GM23338 (cell line): Measurements from ENCODE around the gene MAD2L2.

ENCODE experiments used
- EZH2 ChIP-seq: fragments of 200-600 bp; sonication (generic); IDR thresholded peaks from one replicate; pipeline ENCODE4 v1.8.0; 2017; ENCODE audit warnings: antibody characterized with exemption, mild to moderate bottlenecking, low read depth; ENCODE audit not compliant: unreplicated experiment
- EZH2phosphoT487 ChIP-seq: fragments of 200-600 bp; sonication (generic); IDR thresholded peaks from one replicate; pipeline ENCODE4 v1.8.1; 2018; ENCODE audit warnings: antibody characterized with exemption; ENCODE audit not compliant: unreplicated experiment
- NANOG ChIP-seq: IDR thresholded peaks from 2 replicates; pipeline ENCODE4 v1.6.1; 2016; ENCODE audit warnings: antibody characterized with exemption, borderline replicate concordance
- POLR2AphosphoS5 ChIP-seq: IDR thresholded peaks from 2 replicates; pipeline ENCODE4 v1.6.1; 2016; ENCODE audit warnings: antibody characterized with exemption, low read depth
- TF ChIP-seq, protein P1 (sequence below): IDR thresholded peaks from one replicate; pipeline ENCODE4 v1.6.1; 2018; ENCODE audit warnings: antibody characterized with exemption; ENCODE audit not compliant: unreplicated experiment
- TF ChIP-seq, protein P2 (sequence below), 2 experiments: fragments of 200-600 bp in 1 of 2; sonication (generic) in 1 of 2; conservative IDR thresholded peaks; 2 replicates each; pipeline versions ENCODE4 v1.5.1 to v1.6.1; 2016 to 2017; ENCODE audit warnings: antibody characterized with exemption in 2 of 2, low read depth in 2 of 2, mild to moderate bottlenecking in 2 of 2, moderate library complexity in 1 of 2

DNA sequence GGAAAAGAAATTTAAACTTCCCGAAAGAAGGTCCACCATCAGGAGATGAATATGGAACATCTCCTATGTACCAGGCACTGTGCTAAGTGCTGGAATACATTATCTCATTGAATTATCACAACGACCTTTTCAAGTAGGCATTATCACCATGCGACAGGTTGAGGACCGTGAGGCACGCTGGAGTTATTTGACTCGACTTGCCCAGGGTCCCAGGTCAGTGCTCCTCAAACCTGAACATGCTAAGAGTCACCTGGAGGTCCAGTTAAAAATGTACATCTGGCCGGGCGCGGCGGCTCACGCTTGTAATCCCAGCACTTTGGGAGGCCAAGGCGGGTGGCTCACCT is 39.1 kb upstream of the MAD2L2 start:
- TF ChIP-seq, protein P1, sequence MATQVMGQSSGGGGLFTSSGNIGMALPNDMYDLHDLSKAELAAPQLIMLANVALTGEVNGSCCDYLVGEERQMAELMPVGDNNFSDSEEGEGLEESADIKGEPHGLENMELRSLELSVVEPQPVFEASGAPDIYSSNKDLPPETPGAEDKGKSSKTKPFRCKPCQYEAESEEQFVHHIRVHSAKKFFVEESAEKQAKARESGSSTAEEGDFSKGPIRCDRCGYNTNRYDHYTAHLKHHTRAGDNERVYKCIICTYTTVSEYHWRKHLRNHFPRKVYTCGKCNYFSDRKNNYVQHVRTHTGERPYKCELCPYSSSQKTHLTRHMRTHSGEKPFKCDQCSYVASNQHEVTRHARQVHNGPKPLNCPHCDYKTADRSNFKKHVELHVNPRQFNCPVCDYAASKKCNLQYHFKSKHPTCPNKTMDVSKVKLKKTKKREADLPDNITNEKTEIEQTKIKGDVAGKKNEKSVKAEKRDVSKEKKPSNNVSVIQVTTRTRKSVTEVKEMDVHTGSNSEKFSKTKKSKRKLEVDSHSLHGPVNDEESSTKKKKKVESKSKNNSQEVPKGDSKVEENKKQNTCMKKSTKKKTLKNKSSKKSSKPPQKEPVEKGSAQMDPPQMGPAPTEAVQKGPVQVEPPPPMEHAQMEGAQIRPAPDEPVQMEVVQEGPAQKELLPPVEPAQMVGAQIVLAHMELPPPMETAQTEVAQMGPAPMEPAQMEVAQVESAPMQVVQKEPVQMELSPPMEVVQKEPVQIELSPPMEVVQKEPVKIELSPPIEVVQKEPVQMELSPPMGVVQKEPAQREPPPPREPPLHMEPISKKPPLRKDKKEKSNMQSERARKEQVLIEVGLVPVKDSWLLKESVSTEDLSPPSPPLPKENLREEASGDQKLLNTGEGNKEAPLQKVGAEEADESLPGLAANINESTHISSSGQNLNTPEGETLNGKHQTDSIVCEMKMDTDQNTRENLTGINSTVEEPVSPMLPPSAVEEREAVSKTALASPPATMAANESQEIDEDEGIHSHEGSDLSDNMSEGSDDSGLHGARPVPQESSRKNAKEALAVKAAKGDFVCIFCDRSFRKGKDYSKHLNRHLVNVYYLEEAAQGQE, result no peak
- TF ChIP-seq, protein P2, sequence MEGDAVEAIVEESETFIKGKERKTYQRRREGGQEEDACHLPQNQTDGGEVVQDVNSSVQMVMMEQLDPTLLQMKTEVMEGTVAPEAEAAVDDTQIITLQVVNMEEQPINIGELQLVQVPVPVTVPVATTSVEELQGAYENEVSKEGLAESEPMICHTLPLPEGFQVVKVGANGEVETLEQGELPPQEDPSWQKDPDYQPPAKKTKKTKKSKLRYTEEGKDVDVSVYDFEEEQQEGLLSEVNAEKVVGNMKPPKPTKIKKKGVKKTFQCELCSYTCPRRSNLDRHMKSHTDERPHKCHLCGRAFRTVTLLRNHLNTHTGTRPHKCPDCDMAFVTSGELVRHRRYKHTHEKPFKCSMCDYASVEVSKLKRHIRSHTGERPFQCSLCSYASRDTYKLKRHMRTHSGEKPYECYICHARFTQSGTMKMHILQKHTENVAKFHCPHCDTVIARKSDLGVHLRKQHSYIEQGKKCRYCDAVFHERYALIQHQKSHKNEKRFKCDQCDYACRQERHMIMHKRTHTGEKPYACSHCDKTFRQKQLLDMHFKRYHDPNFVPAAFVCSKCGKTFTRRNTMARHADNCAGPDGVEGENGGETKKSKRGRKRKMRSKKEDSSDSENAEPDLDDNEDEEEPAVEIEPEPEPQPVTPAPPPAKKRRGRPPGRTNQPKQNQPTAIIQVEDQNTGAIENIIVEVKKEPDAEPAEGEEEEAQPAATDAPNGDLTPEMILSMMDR (conservative IDR thresholded peaks at IDR 0.05; ENCODE audit: low read depth in 2 of 2), result no peak
- TF ChIP-seq EZH2 (no peak), POLR2AphosphoS5 (no peak), NANOG (no peak), EZH2phosphoT487 (no peak)
